ENCODE data around the gene KRTAP12-1.
"Not testable (repeated sequence)": the region's sequence is repeated elsewhere in the genome, so short reads cannot be mapped to it uniquely, and the experiment has no call there.

KRTAP12-1 gene

DNA sequence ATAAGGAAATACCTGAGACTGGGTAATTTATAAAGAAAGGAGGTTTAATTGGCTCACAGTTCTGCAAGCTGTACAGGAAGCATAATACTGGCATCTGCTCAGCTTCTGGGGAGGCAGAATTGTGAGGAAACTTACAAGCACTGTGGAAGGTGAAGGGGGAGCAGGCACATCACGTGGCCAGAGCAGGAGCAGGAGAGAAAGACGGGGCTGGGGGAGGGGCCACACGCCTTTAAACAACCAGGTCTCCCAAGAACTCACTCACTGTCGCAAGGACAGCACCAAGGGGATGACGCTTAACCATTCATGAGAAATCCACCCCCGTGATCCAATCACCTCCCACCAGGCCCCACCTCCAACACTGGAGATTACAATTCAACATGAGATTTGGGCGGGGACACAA lies 20.4 kb downstream of the KRTAP12-1 start:
- not testable (repeated sequence) for H3K36me3 ChIP-seq (ENCODE audit: control insufficient read depth, insufficient read depth, low read length); H3K27ac ChIP-seq (ENCODE audit: low read depth, low read length); H3K4me3 ChIP-seq (ENCODE audit: low read depth, low read length); H3K9me3 ChIP-seq (ENCODE audit: control insufficient read depth, insufficient read depth, low read length); H3K9ac ChIP-seq (ENCODE audit: low read depth, low read length); H3K27me3 ChIP-seq (ENCODE audit: control insufficient read depth, insufficient read depth, low read length)
- peaks cover 18% of the 10 kb centered on the region for H3K4me1 ChIP-seq (ENCODE audit: control insufficient read depth, insufficient read depth, low read length)

DNA sequence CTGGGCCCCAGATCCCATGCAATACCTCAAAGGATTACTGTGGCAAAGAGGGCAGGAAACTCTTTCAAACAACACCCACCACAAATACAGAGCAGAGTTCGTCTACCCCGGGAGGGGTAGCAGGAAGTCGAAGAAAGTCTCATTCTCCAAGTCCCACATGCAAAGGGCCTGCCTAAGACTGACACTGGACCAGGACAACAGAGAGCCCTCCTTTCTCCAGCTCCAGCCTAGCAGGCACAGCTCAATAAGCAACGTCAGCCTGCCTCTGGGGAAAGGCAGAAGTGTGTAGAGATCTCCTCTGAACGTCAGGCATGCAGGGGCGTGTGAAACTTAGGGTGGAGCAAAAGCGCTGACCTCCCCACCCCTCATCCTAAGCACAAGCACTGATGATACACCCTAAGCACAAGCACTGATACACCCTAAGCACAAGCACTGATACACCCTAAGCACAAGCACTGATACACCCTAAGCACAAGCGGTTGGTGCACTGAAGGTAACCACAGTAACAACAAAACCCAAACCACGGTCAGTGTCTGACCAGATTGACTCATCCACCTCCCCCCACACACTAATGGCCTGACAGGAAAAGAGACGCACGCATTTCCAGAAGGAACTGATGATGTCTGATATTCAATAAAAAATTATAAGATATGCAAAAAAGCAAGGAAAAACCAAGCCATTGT lies 22.9 kb downstream of the KRTAP12-1 start:
- H3K9ac ChIP-seq (ENCODE audit: low read depth, low read length): no peak overlapping the region
- peaks cover 18% of the 10 kb centered on the region for H3K4me1 ChIP-seq (ENCODE audit: control insufficient read depth, insufficient read depth, low read length)
- no peaks in the 10 kb centered on the region for H3K36me3 ChIP-seq (ENCODE audit: control insufficient read depth, insufficient read depth, low read length)
- H3K9me3 ChIP-seq (ENCODE audit: control insufficient read depth, insufficient read depth, low read length): no peaks in the 10 kb centered on the region
- H3K4me3 ChIP-seq (ENCODE audit: low read depth, low read length): no peak overlapping the region
- no peaks in the 10 kb centered on the region for H3K27me3 ChIP-seq (ENCODE audit: control insufficient read depth, insufficient read depth, low read length)
- no peak overlapping the region for H3K27ac ChIP-seq (ENCODE audit: low read depth, low read length)

DNA sequence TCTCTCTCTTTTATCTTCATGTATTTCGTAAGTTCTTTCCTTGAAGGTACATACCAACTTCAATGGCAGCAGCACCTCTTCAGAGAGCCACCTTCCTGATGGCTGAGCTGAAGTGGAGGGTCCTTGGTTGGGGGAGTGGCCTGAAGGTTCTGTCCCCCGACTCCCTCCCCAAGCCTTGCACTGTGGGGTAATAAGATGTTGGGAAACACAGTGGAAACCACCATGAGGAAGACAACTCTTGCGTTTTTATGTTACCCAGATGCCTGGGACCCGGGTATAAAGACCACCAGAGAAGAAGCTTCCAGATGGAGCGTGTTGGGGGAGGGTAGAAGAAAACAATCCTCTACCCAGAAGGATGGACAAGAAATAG lies 23.4 kb downstream of the KRTAP12-1 start:
- H3K4me1 ChIP-seq (ENCODE audit: control insufficient read depth, insufficient read depth, low read length): peaks cover 18% of the 10 kb centered on the region
- H3K27me3 ChIP-seq (ENCODE audit: control insufficient read depth, insufficient read depth, low read length): no peaks in the 10 kb centered on the region
- no peaks in the 10 kb centered on the region for H3K9me3 ChIP-seq (ENCODE audit: control insufficient read depth, insufficient read depth, low read length)
- H3K9ac ChIP-seq (ENCODE audit: low read depth, low read length): no peak overlapping the region
- no peak overlapping the region for H3K27ac ChIP-seq (ENCODE audit: low read depth, low read length)
- no peaks in the 10 kb centered on the region for H3K36me3 ChIP-seq (ENCODE audit: control insufficient read depth, insufficient read depth, low read length)
- H3K4me3 ChIP-seq (ENCODE audit: low read depth, low read length): no peak overlapping the region

DNA sequence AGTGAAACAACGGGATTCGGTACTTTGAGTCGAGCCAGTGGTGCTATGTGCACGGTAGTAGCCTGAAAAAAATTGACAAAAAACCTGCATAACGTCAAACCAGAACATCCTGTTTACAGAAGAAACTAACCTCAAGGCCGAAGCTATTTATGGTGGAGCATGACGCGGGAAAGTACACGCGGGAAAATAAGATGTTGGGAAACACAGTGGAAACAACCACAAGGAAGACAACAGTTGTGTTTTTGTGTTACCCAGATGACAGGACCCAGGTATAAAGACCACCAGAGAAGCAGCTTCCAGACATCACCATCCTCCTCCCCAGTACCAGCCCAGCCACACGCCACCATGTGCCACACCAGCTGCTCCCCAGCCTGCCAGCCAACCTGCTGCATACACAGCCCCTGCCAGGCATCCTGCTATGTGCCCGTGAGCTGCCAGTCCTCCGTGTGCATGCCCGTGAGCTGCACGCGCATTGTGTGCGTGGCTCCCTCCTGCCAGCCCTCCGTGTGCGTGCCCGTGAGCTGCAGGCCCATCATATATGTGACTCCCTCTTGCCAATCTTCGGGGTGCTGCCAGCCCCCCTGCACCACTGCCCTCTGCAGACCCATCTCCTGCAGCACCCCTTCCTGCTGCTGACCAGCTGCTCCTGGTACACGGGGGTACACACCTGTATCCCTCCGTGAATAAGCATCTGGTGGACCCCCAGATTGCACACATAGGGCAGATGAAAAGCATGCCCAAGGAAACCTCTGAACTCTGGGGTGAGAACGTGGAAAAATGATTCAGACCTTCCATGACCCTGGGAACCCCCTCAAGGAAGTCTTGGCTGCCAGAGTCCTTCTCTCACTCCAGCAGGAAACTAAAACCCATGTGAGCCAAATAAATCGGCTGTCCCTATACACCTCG lies 24.1 kb downstream of the KRTAP12-1 start, which contains the start of gene KRTAP12-3:
Gene KRTAP12-3, plus strand, starts transcription at position 298 of the 906 bp plus-strand sequence. Its CDS starts 48 bp downstream, at position 346.
- H3K27ac ChIP-seq (ENCODE audit: low read depth, low read length): no peak within 1 kb of the TSS
- H3K9ac ChIP-seq (ENCODE audit: low read depth, low read length): no peak within 1 kb of the TSS
- H3K9me3 ChIP-seq (ENCODE audit: control insufficient read depth, insufficient read depth, low read length): no peaks in the 10 kb centered on the region
- no peaks in the 10 kb centered on the region for H3K27me3 ChIP-seq (ENCODE audit: control insufficient read depth, insufficient read depth, low read length)
- no peak within 1 kb of the TSS for H3K4me3 ChIP-seq (ENCODE audit: low read depth, low read length)
- H3K4me1 ChIP-seq (ENCODE audit: control insufficient read depth, insufficient read depth, low read length): peaks cover 18% of the 10 kb centered on the region
- no peaks in the 10 kb centered on the region for H3K36me3 ChIP-seq (ENCODE audit: control insufficient read depth, insufficient read depth, low read length)

DNA sequence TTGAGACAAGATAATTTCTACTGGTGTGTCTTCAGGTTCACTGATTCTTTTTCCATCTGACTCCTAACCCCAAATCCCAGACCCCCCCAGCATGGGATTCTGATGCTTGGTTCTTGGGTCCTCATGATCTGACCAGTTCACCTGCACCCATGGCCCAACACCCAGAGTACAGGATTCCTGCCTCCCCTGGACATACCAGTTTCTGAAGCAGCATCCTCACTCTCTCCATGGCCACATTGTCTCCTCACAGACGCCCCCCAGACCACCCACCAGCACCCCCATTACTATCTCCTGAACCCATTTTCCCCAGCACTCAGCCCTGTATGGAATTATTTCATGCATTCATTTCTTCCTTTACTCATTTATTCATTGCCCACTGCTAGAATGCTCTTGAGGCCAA lies 25.1 kb downstream of the KRTAP12-1 start:
- no peak overlapping the region for H3K27ac ChIP-seq (ENCODE audit: low read depth, low read length)
- H3K9ac ChIP-seq (ENCODE audit: low read depth, low read length): no peak overlapping the region
- H3K4me3 ChIP-seq (ENCODE audit: low read depth, low read length): no peak overlapping the region
- no peaks in the 10 kb centered on the region for H3K27me3 ChIP-seq (ENCODE audit: control insufficient read depth, insufficient read depth, low read length)
- H3K4me1 ChIP-seq (ENCODE audit: control insufficient read depth, insufficient read depth, low read length): peaks cover 18% of the 10 kb centered on the region
- H3K36me3 ChIP-seq (ENCODE audit: control insufficient read depth, insufficient read depth, low read length): no peaks in the 10 kb centered on the region
- H3K9me3 ChIP-seq (ENCODE audit: control insufficient read depth, insufficient read depth, low read length): no peaks in the 10 kb centered on the region

DNA sequence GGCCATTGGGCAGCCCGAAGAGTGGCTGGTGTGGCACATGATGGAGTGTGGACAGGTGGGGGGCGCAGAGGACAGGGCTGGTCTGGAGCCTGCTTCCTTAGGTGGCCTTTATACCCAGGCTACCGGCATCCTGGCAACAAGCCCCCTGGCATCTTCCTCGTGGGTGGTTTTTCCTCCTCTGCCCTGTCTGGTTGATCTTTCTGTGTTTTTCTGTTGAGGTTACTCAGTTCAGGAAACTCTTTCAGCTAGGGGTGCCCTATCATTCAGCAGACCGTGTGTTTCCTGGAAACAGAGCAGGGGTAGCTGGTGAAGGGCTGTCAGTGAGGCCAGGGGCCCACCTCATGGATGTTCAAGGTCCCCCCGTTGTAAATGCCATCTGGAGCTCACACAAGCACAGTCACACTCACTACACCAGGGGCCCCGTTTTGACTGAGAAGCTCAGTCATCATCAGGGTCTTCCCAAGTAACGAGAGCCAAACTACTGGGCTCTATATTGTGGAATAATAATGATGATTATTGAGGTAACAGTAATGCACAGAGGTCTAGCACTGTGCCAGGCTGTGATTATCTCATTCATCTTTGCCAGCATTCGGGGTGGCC lies 27.3 kb downstream of the KRTAP12-1 start, which contains the start of gene KRTAP12-4:
Gene KRTAP12-4, minus strand, starts transcription at position 84 of the 600 bp plus-strand sequence. Its CDS starts 45 bp downstream, at position 39.
- Histone ChIP-seq H3K4me3 (ENCODE audit: low read depth, low read length) (no peak within 1 kb of the TSS), H3K36me3 (ENCODE audit: control insufficient read depth, insufficient read depth, low read length) (no peaks in the 10 kb centered on the region), H3K27ac (ENCODE audit: low read depth, low read length) (no peak within 1 kb of the TSS), H3K4me1 (ENCODE audit: control insufficient read depth, insufficient read depth, low read length) (peaks cover 11% of the 10 kb centered on the region), H3K9ac (ENCODE audit: low read depth, low read length) (no peak within 1 kb of the TSS), H3K9me3 (ENCODE audit: control insufficient read depth, insufficient read depth, low read length) (no peaks in the 10 kb centered on the region), H3K27me3 (ENCODE audit: control insufficient read depth, insufficient read depth, low read length) (no peaks in the 10 kb centered on the region)

DNA sequence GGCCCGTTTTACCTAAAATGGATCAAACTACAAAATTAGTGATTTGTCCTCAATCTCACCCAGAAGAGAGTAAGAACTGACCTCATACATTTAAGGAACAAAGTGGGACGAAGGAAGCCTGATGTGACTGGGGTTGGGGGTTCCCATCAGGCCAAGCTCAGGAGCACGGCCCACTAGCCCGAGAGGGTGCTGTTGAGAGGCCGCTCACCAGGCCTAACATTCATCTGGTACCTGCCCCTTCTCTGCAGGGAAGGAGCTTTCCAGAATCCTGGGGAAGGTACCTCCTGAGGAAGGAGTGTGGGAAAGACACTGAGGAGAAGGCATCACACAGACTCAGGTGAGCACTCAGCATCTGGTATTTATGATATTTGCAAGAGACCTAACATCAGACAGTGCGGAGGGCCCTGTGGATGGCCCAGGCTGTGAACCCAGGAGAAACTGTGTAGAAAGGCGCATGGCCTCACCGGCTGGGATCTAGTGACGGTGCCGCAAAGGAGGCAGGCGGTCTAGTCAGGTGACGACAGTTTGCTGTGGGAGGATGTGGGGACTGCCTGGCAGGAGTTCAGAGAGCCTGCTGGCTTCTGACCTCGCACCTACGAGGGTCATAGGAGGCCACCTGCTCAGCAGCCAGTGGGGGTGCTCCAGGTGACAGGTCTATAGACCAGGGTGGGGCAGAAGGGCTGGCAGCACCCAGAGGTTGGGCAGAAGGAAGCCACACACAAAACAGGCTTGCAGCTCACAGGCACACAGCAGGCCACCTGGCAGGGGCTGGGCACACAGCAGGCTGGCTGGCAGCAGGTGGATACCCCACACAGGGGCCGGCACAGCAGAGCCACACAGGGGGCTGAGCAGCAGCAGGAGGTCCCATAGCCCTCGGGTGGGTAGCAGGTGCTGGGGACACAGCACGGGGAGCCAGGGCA lies 28.0 kb downstream of the KRTAP12-1 start:
- Histone ChIP-seq H3K36me3 (ENCODE audit: control insufficient read depth, insufficient read depth, low read length) (no peaks in the 10 kb centered on the region), H3K9me3 (ENCODE audit: control insufficient read depth, insufficient read depth, low read length) (no peaks in the 10 kb centered on the region), H3K27me3 (ENCODE audit: control insufficient read depth, insufficient read depth, low read length) (no peaks in the 10 kb centered on the region), H3K4me3 (ENCODE audit: low read depth, low read length) (no peak overlapping the region), H3K9ac (ENCODE audit: low read depth, low read length) (no peak overlapping the region), H3K27ac (ENCODE audit: low read depth, low read length) (no peak overlapping the region), H3K4me1 (ENCODE audit: control insufficient read depth, insufficient read depth, low read length) (peaks cover 4% of the 10 kb centered on the region)

DNA sequence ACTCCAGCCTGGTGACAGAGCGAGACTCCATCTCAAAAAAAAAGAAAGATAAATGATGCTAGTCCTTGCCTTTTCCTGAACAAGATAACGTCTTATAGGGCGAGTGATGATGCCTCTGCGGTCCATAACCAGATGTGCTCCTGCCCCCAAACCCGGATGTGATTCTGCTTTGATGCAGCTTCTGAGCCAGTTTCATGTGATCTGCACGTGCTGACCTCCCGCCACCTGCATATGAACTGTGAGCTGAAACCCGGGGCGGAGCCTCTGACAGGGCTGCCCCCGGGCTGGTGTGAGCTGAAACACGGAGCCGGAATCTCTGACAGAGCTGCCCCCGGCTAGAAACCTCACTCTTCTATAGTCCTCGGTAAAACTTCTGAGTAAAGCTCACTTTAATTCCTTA lies 28.8 kb downstream of the KRTAP12-1 start:
- no peak overlapping the region for H3K27ac ChIP-seq (ENCODE audit: low read depth, low read length)
- H3K9me3 ChIP-seq (ENCODE audit: control insufficient read depth, insufficient read depth, low read length): no peaks in the 10 kb centered on the region
- H3K4me3 ChIP-seq (ENCODE audit: low read depth, low read length): no peak overlapping the region
- H3K27me3 ChIP-seq (ENCODE audit: control insufficient read depth, insufficient read depth, low read length): no peaks in the 10 kb centered on the region
- no peak overlapping the region for H3K9ac ChIP-seq (ENCODE audit: low read depth, low read length)
- H3K4me1 ChIP-seq (ENCODE audit: control insufficient read depth, insufficient read depth, low read length): no peaks in the 10 kb centered on the region
- H3K36me3 ChIP-seq (ENCODE audit: control insufficient read depth, insufficient read depth, low read length): no peaks in the 10 kb centered on the region

DNA sequence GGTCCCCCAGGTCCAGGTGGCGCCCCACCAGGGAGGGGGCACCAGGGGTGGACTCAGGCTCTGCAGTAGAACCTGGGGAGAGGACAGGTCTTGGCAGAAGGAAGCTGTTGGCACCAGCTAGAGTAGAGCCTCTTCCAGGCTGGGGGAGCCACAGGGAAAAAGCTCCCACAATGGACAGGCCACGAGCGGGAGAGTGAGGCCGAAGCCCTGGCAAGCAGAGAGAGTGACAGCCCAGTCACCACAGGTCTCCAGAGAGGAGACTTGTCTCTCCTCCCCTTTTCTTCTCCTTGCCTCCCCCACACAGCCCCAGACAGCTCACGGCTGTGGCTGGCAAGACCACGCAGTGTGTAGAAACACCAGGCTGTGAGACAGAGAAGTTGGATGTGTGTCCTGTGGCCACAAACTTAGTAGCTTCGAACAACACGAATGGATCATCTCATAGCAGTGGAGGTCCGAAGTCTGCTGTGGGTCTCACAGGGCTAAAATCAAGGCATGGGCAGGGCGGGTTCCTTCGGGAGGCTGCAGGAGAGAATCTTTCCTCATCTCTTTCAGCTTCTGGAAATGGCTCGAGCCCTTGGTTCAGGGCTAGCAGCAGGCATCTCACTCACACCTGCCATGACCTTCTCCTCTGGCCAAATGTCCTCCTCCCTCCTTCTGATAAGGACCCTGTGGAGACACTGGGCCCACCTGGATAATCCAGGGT lies 30.8 kb downstream of the KRTAP12-1 start:
- no peak overlapping the region for H3K9ac ChIP-seq (ENCODE audit: low read depth, low read length)
- H3K27ac ChIP-seq (ENCODE audit: low read depth, low read length): no peak overlapping the region
- H3K27me3 ChIP-seq (ENCODE audit: control insufficient read depth, insufficient read depth, low read length): no peaks in the 10 kb centered on the region
- H3K36me3 ChIP-seq (ENCODE audit: control insufficient read depth, insufficient read depth, low read length): no peaks in the 10 kb centered on the region
- H3K9me3 ChIP-seq (ENCODE audit: control insufficient read depth, insufficient read depth, low read length): no peaks in the 10 kb centered on the region
- no peaks in the 10 kb centered on the region; the same call in 1 of the 2 replicates for H3K4me1 ChIP-seq (ENCODE audit: control insufficient read depth, insufficient read depth, low read length)
- H3K4me3 ChIP-seq (ENCODE audit: low read depth, low read length): no peak overlapping the region
